ENCODE measurements around the gene PPA2. TPM values are rescaled to one million over a fixed set of nuclear protein-coding genes. Genes with fewer than 3 reads are reported as not detected.

The PPA2 gene
- total and polyA plus RNA-seq, 2 donors (not counting 1 experiment from before 2014, with no cell fraction given): 26.9 to 51.5 TPM

DNA sequence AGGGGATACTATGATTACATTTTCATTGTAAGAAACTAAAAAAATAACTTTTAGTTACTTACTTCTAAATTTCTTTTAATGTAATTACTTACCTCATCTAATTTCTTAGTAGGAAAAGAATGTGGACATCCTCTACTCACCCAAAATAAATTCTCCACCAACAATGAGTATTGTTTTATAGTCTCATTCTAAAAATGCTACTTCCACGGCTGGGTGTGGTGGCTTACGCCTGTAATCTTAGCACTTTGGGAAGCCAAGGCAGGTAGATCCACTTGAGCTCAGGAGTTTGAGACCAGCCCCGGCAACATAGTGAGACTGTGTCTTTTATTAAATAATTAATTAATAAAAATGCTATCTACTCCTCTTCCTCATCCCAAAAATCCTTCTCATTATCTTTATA, 99.8 kb downstream of the PPA2 start:
- Histone ChIP-seq H3K79me2 (ENCODE audit: control insufficient read depth, insufficient read depth, low read length) (no peaks in the 10 kb centered on the region), H3K27ac (ENCODE audit: low read length in 2 of 2) (no peak overlapping the region), H3K9ac (ENCODE audit: low read length) (no peak overlapping the region), H3K27me3 (replicated peaks in 1 of 4; ENCODE audit: control extremely low read depth in 1 of 4, control insufficient read depth in 3 of 4, insufficient read depth in 4 of 4, low read length in 3 of 4) (no peaks in the 10 kb centered on the region), H3K4me3 (ENCODE audit: control extremely low read depth in 1 of 5, extremely low read depth in 1 of 5, insufficient read depth in 1 of 5, low read depth in 2 of 5, low read length in 4 of 5) (no peak overlapping the region), H3K9me3 (ENCODE audit: control extremely low read depth in 1 of 3, control insufficient read depth in 2 of 3, insufficient read depth in 1 of 3, low read length in 2 of 3) (no peaks in the 10 kb centered on the region), H3K4me2 (replicated peaks; ENCODE audit: low read depth, low read length, poor library complexity, severe bottlenecking) (no peak overlapping the region), H3K36me3 (replicated peaks in 1 of 2; ENCODE audit: control extremely low read depth in 1 of 2, control insufficient read depth in 1 of 2, extremely low read depth in 1 of 2, insufficient read depth in 2 of 2, low read length in 1 of 2) (peaks cover 0 to 2% of the 10 kb centered on the region in 2 experiments), H4K20me1 (ENCODE audit: control insufficient read depth, insufficient read depth, low read length, poor library complexity, severe bottlenecking) (no peaks in the 10 kb centered on the region), H2AFZ (ENCODE audit: insufficient read depth, low read depth, low read length, poor library complexity, severe bottlenecking) (no peak overlapping the region), H3K4me1 (ENCODE audit: control insufficient read depth in 2 of 2, insufficient read depth in 2 of 2, low read length in 2 of 2) (no peaks in the 10 kb centered on the region)
- Mint-ChIP-seq H3K27ac (no peak overlapping the region), H3K27me3 (no peaks in the 10 kb centered on the region), H3K4me1 (no peaks in the 10 kb centered on the region), H3K4me3 (no peak overlapping the region), H3K9me3 (ENCODE audit: insufficient read depth) (no peaks in the 10 kb centered on the region)
- TF ChIP-seq, protein P1, sequence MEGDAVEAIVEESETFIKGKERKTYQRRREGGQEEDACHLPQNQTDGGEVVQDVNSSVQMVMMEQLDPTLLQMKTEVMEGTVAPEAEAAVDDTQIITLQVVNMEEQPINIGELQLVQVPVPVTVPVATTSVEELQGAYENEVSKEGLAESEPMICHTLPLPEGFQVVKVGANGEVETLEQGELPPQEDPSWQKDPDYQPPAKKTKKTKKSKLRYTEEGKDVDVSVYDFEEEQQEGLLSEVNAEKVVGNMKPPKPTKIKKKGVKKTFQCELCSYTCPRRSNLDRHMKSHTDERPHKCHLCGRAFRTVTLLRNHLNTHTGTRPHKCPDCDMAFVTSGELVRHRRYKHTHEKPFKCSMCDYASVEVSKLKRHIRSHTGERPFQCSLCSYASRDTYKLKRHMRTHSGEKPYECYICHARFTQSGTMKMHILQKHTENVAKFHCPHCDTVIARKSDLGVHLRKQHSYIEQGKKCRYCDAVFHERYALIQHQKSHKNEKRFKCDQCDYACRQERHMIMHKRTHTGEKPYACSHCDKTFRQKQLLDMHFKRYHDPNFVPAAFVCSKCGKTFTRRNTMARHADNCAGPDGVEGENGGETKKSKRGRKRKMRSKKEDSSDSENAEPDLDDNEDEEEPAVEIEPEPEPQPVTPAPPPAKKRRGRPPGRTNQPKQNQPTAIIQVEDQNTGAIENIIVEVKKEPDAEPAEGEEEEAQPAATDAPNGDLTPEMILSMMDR (IDR thresholded peaks at IDR 0.05): no peak
- TF ChIP-seq EZH2 (IDR thresholded peaks at IDR 0.05; ENCODE audit: borderline replicate concordance, insufficient read depth, low read depth, low read length, poor library complexity, severe bottlenecking): no peak
- no CpG with 5 or more reads among the region's 3 CpGs for WGBS (ENCODE audit: insufficient coverage)
- ChIA-PET CTCF (no interaction called here), POLR2A (no interaction called here)
- ATAC-seq (ENCODE audit: low read depth) (no peak), DNase-seq (no peak)
- intact Hi-C loops (cut with micrococcal nuclease): no loop called here

DNA sequence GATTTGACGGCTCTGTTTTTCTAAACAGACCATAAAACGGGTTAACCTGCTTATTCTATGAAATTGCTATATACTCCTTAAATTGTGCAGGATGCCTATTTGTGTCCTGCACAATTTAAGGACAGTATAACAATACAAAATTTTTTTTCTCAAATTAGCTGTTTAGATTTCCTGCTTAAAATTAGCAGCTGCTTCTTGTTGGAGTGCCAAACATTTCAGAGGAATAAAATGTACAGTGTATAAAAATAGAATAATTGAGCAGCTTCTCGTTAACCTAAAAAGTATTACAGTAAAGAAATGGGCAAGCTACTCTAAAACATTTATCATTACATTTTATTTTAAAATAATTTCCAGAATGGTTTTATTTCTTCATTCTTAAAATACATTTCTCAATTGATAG, 100.5 kb downstream of the PPA2 start:
- TF ChIP-seq, protein P1 (IDR thresholded peaks at IDR 0.05): no peak
- TF ChIP-seq EZH2 (IDR thresholded peaks at IDR 0.05; ENCODE audit: borderline replicate concordance, insufficient read depth, low read depth, low read length, poor library complexity, severe bottlenecking): no peak
- no peak overlapping the region for H3K4me3 Mint-ChIP-seq
- H3K36me3 ChIP-seq (replicated peaks in 1 of 2; ENCODE audit: control extremely low read depth in 1 of 2, control insufficient read depth in 1 of 2, extremely low read depth in 1 of 2, insufficient read depth in 2 of 2, low read length in 1 of 2): peaks cover 2% of the 10 kb centered on the region in 2 experiments
- H3K4me1 Mint-ChIP-seq: no peaks in the 10 kb centered on the region
- H3K27me3 ChIP-seq (replicated peaks in 1 of 4; ENCODE audit: control extremely low read depth in 1 of 4, control insufficient read depth in 3 of 4, insufficient read depth in 4 of 4, low read length in 3 of 4): no peaks in the 10 kb centered on the region
- no peaks in the 10 kb centered on the region for H3K79me2 ChIP-seq (ENCODE audit: control insufficient read depth, insufficient read depth, low read length)
- H4K20me1 ChIP-seq (ENCODE audit: control insufficient read depth, insufficient read depth, low read length, poor library complexity, severe bottlenecking): no peaks in the 10 kb centered on the region
- CTCF ChIA-PET: no interaction called here
- no peaks in the 10 kb centered on the region for H3K4me1 ChIP-seq (ENCODE audit: control insufficient read depth in 2 of 2, insufficient read depth in 2 of 2, low read length in 2 of 2)
- POLR2A ChIA-PET: no interaction called here
- DNase-seq (no peak), ATAC-seq (ENCODE audit: low read depth) (no peak)
- intact Hi-C loops (cut with micrococcal nuclease): no loop called here
- no peaks in the 10 kb centered on the region for H3K27me3 Mint-ChIP-seq
- WGBS (ENCODE audit: insufficient coverage): no CpG with 5 or more reads among the region's 3 CpGs
- no peak overlapping the region for H3K27ac ChIP-seq (ENCODE audit: low read length in 2 of 2)
- no peak overlapping the region for H3K4me2 ChIP-seq (replicated peaks; ENCODE audit: low read depth, low read length, poor library complexity, severe bottlenecking)
- no peaks in the 10 kb centered on the region for H3K9me3 ChIP-seq (ENCODE audit: control extremely low read depth in 1 of 3, control insufficient read depth in 2 of 3, insufficient read depth in 1 of 3, low read length in 2 of 3)
- H3K27ac Mint-ChIP-seq: no peak overlapping the region
- H2AFZ ChIP-seq (ENCODE audit: insufficient read depth, low read depth, low read length, poor library complexity, severe bottlenecking): no peak overlapping the region
- no peak overlapping the region for H3K4me3 ChIP-seq (ENCODE audit: control extremely low read depth in 1 of 5, extremely low read depth in 1 of 5, insufficient read depth in 1 of 5, low read depth in 2 of 5, low read length in 4 of 5)
- peaks cover 3% of the 10 kb centered on the region for H3K9me3 Mint-ChIP-seq (ENCODE audit: insufficient read depth)
- H3K9ac ChIP-seq (ENCODE audit: low read length): no peak overlapping the region

Measured in B cell (primary cell).